Measurements from ENCODE around the gene CSF2.

Gene CSF2

DNA sequence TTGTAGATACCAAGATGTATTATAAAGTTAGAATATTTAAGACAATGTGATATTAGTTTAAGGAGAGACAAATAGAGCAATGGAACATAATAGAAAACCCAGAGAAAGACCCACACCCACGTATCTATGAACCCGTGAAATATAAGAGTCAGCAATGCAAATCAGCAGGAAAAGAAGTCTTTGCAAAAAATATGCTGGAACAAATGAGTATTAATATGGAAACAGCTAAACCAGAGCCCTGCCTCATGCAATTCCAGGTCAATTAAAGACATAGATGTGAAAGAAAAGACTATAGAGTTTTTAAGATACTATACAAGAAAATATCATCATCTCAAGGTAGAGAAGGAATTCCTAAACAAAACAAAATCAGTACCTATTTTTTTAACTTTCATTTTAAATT lies 36.2 kb upstream of the CSF2 start:
- DNase-seq (ENCODE audit: low read depth in 1 of 2, low spot score in 1 of 2) = no peak
- Histone ChIP-seq H3K27me3 (ENCODE audit: insufficient read depth, poor library complexity, severe bottlenecking) (no peaks in the 10 kb centered on the region), H3K4me3 (replicated peaks; ENCODE audit: insufficient read depth, low read length) (no peak overlapping the region), H3K27ac (replicated peaks) (no peak overlapping the region)
- TF ChIP-seq, protein P1, sequence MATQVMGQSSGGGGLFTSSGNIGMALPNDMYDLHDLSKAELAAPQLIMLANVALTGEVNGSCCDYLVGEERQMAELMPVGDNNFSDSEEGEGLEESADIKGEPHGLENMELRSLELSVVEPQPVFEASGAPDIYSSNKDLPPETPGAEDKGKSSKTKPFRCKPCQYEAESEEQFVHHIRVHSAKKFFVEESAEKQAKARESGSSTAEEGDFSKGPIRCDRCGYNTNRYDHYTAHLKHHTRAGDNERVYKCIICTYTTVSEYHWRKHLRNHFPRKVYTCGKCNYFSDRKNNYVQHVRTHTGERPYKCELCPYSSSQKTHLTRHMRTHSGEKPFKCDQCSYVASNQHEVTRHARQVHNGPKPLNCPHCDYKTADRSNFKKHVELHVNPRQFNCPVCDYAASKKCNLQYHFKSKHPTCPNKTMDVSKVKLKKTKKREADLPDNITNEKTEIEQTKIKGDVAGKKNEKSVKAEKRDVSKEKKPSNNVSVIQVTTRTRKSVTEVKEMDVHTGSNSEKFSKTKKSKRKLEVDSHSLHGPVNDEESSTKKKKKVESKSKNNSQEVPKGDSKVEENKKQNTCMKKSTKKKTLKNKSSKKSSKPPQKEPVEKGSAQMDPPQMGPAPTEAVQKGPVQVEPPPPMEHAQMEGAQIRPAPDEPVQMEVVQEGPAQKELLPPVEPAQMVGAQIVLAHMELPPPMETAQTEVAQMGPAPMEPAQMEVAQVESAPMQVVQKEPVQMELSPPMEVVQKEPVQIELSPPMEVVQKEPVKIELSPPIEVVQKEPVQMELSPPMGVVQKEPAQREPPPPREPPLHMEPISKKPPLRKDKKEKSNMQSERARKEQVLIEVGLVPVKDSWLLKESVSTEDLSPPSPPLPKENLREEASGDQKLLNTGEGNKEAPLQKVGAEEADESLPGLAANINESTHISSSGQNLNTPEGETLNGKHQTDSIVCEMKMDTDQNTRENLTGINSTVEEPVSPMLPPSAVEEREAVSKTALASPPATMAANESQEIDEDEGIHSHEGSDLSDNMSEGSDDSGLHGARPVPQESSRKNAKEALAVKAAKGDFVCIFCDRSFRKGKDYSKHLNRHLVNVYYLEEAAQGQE (IDR thresholded peaks at IDR 0.05; ENCODE audit: insufficient replicate concordance, low read depth) = no peak

DNA sequence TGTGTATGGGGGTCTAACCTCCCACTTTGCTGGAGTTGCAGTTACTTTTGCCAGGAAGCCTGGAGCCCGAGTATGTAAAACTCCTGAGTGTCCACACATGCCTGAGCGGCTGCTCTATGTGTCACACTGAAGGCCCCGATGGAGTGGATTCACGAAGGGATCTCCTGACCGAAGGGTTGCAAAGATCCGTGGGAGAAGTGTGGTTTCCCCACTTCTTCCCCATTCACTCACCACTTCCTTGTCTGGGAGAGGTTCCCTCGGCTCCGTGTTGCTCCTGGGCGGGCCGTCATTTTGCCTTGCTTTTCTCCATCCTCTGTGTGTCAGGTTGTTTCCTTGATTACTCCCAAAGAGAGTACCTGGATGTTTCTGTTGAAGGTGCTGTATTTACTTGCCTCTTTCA lies 29.4 kb upstream of the CSF2 start:
- Histone ChIP-seq H3K27ac (replicated peaks) (no peak overlapping the region), H3K4me3 (replicated peaks; ENCODE audit: insufficient read depth, low read length) (no peak overlapping the region), H3K27me3 (ENCODE audit: insufficient read depth, poor library complexity, severe bottlenecking) (no peaks in the 10 kb centered on the region)
- TF ChIP-seq, protein P1 (IDR thresholded peaks at IDR 0.05; ENCODE audit: insufficient replicate concordance, low read depth) = no peak
- TF ChIP-seq SPI1 (IDR thresholded peaks at IDR 0.05; ENCODE audit: borderline replicate concordance, low read depth) = peak; percentile 72; the same call in 1 of the 2 replicates
- DNase-seq (ENCODE audit: low read depth in 1 of 2, low spot score in 1 of 2) = peak in 1 of 2 experiments; percentile 59

DNA sequence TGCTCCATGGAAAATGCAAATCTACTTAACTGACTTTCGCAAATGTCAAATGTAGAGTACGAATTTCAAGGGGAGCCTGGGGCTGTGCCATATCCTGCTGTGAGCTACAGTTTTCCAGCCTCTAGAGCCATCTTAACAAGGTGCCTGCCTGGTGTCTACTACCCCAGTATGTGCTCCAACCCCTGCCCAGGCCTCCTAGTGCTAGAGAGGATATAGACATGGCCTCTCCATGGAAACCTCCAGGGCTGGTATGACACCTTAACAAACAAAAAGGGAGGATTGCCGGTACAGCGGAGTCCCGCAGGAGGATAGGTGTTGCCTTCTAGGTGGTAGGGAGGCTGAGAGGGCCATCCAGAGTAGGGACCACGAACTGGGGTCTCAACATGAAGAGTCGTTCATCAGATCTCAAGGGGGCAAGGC lies 26.7 kb upstream of the CSF2 start:
- Histone ChIP-seq H3K4me3 (replicated peaks; ENCODE audit: insufficient read depth, low read length) (no peak overlapping the region), H3K27me3 (ENCODE audit: insufficient read depth, poor library complexity, severe bottlenecking) (no peaks in the 10 kb centered on the region), H3K27ac (replicated peaks) (no peak overlapping the region)
- TF ChIP-seq, protein P2, sequence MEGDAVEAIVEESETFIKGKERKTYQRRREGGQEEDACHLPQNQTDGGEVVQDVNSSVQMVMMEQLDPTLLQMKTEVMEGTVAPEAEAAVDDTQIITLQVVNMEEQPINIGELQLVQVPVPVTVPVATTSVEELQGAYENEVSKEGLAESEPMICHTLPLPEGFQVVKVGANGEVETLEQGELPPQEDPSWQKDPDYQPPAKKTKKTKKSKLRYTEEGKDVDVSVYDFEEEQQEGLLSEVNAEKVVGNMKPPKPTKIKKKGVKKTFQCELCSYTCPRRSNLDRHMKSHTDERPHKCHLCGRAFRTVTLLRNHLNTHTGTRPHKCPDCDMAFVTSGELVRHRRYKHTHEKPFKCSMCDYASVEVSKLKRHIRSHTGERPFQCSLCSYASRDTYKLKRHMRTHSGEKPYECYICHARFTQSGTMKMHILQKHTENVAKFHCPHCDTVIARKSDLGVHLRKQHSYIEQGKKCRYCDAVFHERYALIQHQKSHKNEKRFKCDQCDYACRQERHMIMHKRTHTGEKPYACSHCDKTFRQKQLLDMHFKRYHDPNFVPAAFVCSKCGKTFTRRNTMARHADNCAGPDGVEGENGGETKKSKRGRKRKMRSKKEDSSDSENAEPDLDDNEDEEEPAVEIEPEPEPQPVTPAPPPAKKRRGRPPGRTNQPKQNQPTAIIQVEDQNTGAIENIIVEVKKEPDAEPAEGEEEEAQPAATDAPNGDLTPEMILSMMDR (IDR thresholded peaks at IDR 0.05; ENCODE audit: insufficient read depth, low read length) = no peak
- TF ChIP-seq SPI1 (IDR thresholded peaks at IDR 0.05; ENCODE audit: borderline replicate concordance, low read depth) (no peak), POLR2AphosphoS5 (IDR thresholded peaks at IDR 0.05; ENCODE audit: low read depth) (no peak), GABPA (IDR thresholded peaks at IDR 0.05; ENCODE audit: low read depth) (no peak)
- TF ChIP-seq, protein P1 (IDR thresholded peaks at IDR 0.05; ENCODE audit: insufficient replicate concordance, low read depth) = no peak
- no peak for DNase-seq (ENCODE audit: low read depth in 1 of 2, low spot score in 1 of 2)

DNA sequence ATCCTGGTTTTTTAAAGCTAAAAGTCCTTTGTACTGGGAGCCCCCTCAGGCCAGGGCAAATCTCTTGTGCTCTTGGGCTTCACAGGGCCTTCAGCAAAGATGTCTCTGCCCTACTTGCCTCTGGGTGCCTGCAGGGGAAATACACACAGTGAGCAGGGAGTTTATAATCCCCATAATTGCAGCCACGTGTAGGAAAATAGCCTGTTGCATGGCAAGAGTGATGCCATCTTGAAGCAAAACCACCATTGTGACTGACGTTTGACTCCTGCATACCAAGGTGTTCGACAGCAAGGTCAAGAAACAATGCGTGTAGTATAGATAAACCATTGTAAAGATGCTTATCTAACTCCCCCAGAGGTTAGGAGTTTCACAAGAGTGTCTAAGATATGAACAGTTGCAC lies 24.5 kb upstream of the CSF2 start:
- H3K4me3 ChIP-seq (replicated peaks; ENCODE audit: insufficient read depth, low read length) = no peak overlapping the region

More for the DNA sequence above, 24.5 kb upstream of the CSF2 start:
- Histone ChIP-seq H3K27me3 (ENCODE audit: insufficient read depth, poor library complexity, severe bottlenecking) (no peaks in the 10 kb centered on the region), H3K27ac (replicated peaks) (no peak overlapping the region)
- DNase-seq (ENCODE audit: low read depth in 1 of 2, low spot score in 1 of 2) = no peak
- TF ChIP-seq, protein P2 (IDR thresholded peaks at IDR 0.05; ENCODE audit: insufficient read depth, low read length) = no peak
- TF ChIP-seq SPI1 (IDR thresholded peaks at IDR 0.05; ENCODE audit: borderline replicate concordance, low read depth) (no peak), GABPA (IDR thresholded peaks at IDR 0.05; ENCODE audit: low read depth) (no peak), POLR2AphosphoS5 (IDR thresholded peaks at IDR 0.05; ENCODE audit: low read depth) (no peak)
- TF ChIP-seq, protein P1 (IDR thresholded peaks at IDR 0.05; ENCODE audit: insufficient replicate concordance, low read depth) = no peak

Data from HL-60 (cell line).